Small intestine (tissue), 7 donors: ENCODE measurements around the gene KCNH2. TPM values are rescaled to one million over a fixed set of nuclear protein-coding genes. Genes with fewer than 3 reads are reported as not detected.

ENCODE experiments used
- DNase-seq, 2 donors: peaks; one replicate each; pipeline versions ENCODE4 v3.0.0 to v3.0.0-alpha.2; 2013
- FAIRE-seq: peaks from 2 replicates; lab custom pipeline; 2012; peaks lifted over from hg19 to GRCh38; lab: Jason Lieb, UNC
- H3K27ac ChIP-seq, 3 donors: one replicate each; pipeline ENCODE4 v1.5.1; 2013; ENCODE audit warnings: low read length in 2 of 3, mild to moderate bottlenecking in 2 of 3, control low read depth in 1 of 3, inconsistent platforms in 1 of 3, low read depth in 1 of 3, moderate library complexity in 1 of 3
- H3K27me3 ChIP-seq, 3 donors: one replicate each; pipeline ENCODE4 v1.6.1; 2013; ENCODE audit warnings: low read length in 3 of 3, inconsistent platforms in 1 of 3; ENCODE audit not compliant: control insufficient read depth in 3 of 3, insufficient read depth in 3 of 3
- H3K36me3 ChIP-seq, 3 donors: one replicate each; pipeline ENCODE4 v1.6.1; 2013; ENCODE audit warnings: low read length in 3 of 3, inconsistent platforms in 1 of 3, low read depth in 1 of 3, mild to moderate bottlenecking in 1 of 3, moderate library complexity in 1 of 3; ENCODE audit not compliant: control insufficient read depth in 3 of 3, insufficient read depth in 2 of 3
- H3K4me1 ChIP-seq, 3 donors: one replicate each; pipeline ENCODE4 v1.6.1; 2013; ENCODE audit warnings: low read length in 2 of 3, inconsistent platforms in 1 of 3, low read depth in 1 of 3, mild to moderate bottlenecking in 1 of 3, moderate library complexity in 1 of 3; ENCODE audit not compliant: control insufficient read depth in 3 of 3, insufficient read depth in 2 of 3
- H3K4me3 ChIP-seq, 3 donors: one replicate each; pipeline ENCODE4 v1.5.1; 2013; ENCODE audit warnings: low read length in 3 of 3, control low read depth in 1 of 3, inconsistent platforms in 1 of 3, low read depth in 1 of 3, mild to moderate bottlenecking in 1 of 3, moderate library complexity in 1 of 3
- H3K9me3 ChIP-seq, 2 donors: one replicate each; pipeline ENCODE4 v1.6.1; 2013; ENCODE audit warnings: low read depth in 1 of 2, low read length in 1 of 2; ENCODE audit not compliant: control insufficient read depth in 2 of 2, insufficient read depth in 1 of 2
- WGBS, 3 donors: extraction: QIAGEN DNeasy Blood & Tissue Kit; methylation state at CpG; one replicate each; pipeline ENCODE4 v1.1.7; 2013; 5-methylcytosine and 5-hydroxymethylcytosine counted together
- polyA plus RNA-seq, 4 donors: library from polyadenylated mRNA; stranded (reverse) in 3 of 4; unstranded in 1 of 4; fragments of 200-250 nt in 3 of 4; fragments of 120-200 nt in 1 of 4; gene quantifications; one replicate each; pipeline versions ENCODE4 v1.2.1 to v1.2.3, GENCODE V29; 2013
- donor health status: healthy with polysubstance abuse.
- donor health status: control.
- donor health status: control.
- donor health status: Bipolar disorder and iron deficiency.
- donor health status: healthy.

Gene KCNH2
- polyA plus RNA-seq, 4 donors = 2.4 to 5.7 (median 3.7) TPM; not detected in 1

GRCh38 chr7:150941351-150942000 lies 36.6 kb downstream of the KCNH2 start:
- FAIRE-seq (no peak), DNase-seq (no peak)
- no peak overlapping the region for H3K4me3 ChIP-seq
- H3K27ac ChIP-seq = no peak overlapping the region
- H3K4me1 ChIP-seq = peaks cover 0 to 18% (median 0%) of the 10 kb centered on the region in 3 donors
- WGBS, 3 donors = 84 to 91% (median 91%) methylated on average over 15 of the region's 15 CpGs
- no peaks in the 10 kb centered on the region for H3K9me3 ChIP-seq
- peaks cover 0 to 3% (median 0%) of the 10 kb centered on the region in 3 donors for H3K36me3 ChIP-seq
- H3K27me3 ChIP-seq = peaks cover 0 to 5% (median 0%) of the 10 kb centered on the region in 3 donors

GRCh38 chr7:150940431-150941102 lies 37.6 kb downstream of the KCNH2 start:
- Histone ChIP-seq H3K4me1 (peaks cover 0 to 14% (median 0%) of the 10 kb centered on the region in 3 donors), H3K27me3 (peaks cover 0 to under 1% (median 0%) of the 10 kb centered on the region in 3 donors), H3K27ac (no peak overlapping the region), H3K4me3 (no peak overlapping the region), H3K9me3 (no peaks in the 10 kb centered on the region), H3K36me3 (no peaks in the 10 kb centered on the region)
- no peak for FAIRE-seq
- DNase-seq = no peak
- 67 to 86% (median 86%) methylated on average over 11 of the region's 11 CpGs for WGBS, 3 donors

- Histone ChIP-seq H3K9me3 (no peaks in the 10 kb centered on the region), H3K27ac (no peak overlapping the region), H3K36me3 (no peaks in the 10 kb centered on the region), H3K4me1 (peaks cover 0 to 3% (median 0%) of the 10 kb centered on the region in 3 donors), H3K27me3 (peaks cover 0 to 6% (median 0%) of the 10 kb centered on the region in 3 donors), H3K4me3 (no peak overlapping the region)
- FAIRE-seq (no peak), DNase-seq (no peak)
These were observed 38.7 kb downstream of the KCNH2 start for GRCh38 chr7:150939466-150939865.

- Histone ChIP-seq H3K27ac (no peak overlapping the region), H3K27me3 (peaks cover 0 to 6% (median 0%) of the 10 kb centered on the region in 3 donors), H3K9me3 (no peaks in the 10 kb centered on the region), H3K4me3 (no peak overlapping the region), H3K4me1 (no peaks in the 10 kb centered on the region), H3K36me3 (no peaks in the 10 kb centered on the region)
- WGBS, 3 donors = 76 to 88% (median 87%) methylated on average over 2 of the region's 2 CpGs
- FAIRE-seq (no peak), DNase-seq (no peak)
These were observed 39.1 kb downstream of the KCNH2 start for GRCh38 chr7:150939052-150939451.

- Histone ChIP-seq H3K4me3 (no peak overlapping the region), H3K27me3 (peaks cover 0 to 6% (median 0%) of the 10 kb centered on the region in 3 donors), H3K9me3 (no peaks in the 10 kb centered on the region), H3K36me3 (no peaks in the 10 kb centered on the region), H3K27ac (no peak overlapping the region), H3K4me1 (no peaks in the 10 kb centered on the region)
- WGBS, 3 donors = 61 to 69% (median 68%) methylated on average over 4 of the region's 4 CpGs
- FAIRE-seq (no peak), DNase-seq (no peak)
These were observed 39.6 kb downstream of the KCNH2 start for GRCh38 chr7:150938566-150938965.

- 31 to 45% (median 44%) methylated on average over 15 of the region's 15 CpGs for WGBS, 3 donors
These were observed 40.1 kb downstream of the KCNH2 start for GRCh38 chr7:150937848-150938561.

GRCh38 chr7:150936018-150936417 lies 42.1 kb downstream of the KCNH2 start:
- H3K27ac ChIP-seq = no peak overlapping the region
- no peaks in the 10 kb centered on the region for H3K9me3 ChIP-seq
- no peaks in the 10 kb centered on the region for H3K36me3 ChIP-seq
- FAIRE-seq = no peak
- no peaks in the 10 kb centered on the region for H3K4me1 ChIP-seq
- no peak for DNase-seq
- peaks cover 0 to 6% (median 0%) of the 10 kb centered on the region in 3 donors for H3K27me3 ChIP-seq
- H3K4me3 ChIP-seq = no peak overlapping the region
- WGBS, 3 donors = 93 to 94% (median 94%) methylated on average over 9 of the region's 9 CpGs

More at GRCh38 chr7:150937848-150938561, 40.1 kb downstream of the KCNH2 start:
- H3K36me3 ChIP-seq = no peaks in the 10 kb centered on the region
- no peak for DNase-seq
- no peak overlapping the region for H3K27ac ChIP-seq
- H3K4me3 ChIP-seq = no peak overlapping the region
- H3K27me3 ChIP-seq = peaks cover 0 to 6% (median 0%) of the 10 kb centered on the region in 3 donors
- H3K9me3 ChIP-seq = no peaks in the 10 kb centered on the region
- FAIRE-seq = no peak
- H3K4me1 ChIP-seq = no peaks in the 10 kb centered on the region

GRCh38 chr7:150935149-150935548 lies 43.0 kb downstream of the KCNH2 start:
- no peaks in the 10 kb centered on the region for H3K9me3 ChIP-seq
- FAIRE-seq (no peak), DNase-seq (no peak)
- 79 to 91% (median 85%) methylated on average over 4 of the region's 4 CpGs for WGBS, 3 donors
- no peak overlapping the region for H3K4me3 ChIP-seq
- no peaks in the 10 kb centered on the region for H3K4me1 ChIP-seq
- peaks cover 0 to 6% (median 0%) of the 10 kb centered on the region in 3 donors for H3K27me3 ChIP-seq
- no peak overlapping the region for H3K27ac ChIP-seq
- no peaks in the 10 kb centered on the region for H3K36me3 ChIP-seq
